GM15510 (cell line): ENCODE data around the gene VEZT.

Source experiments
- POLR2A ChIP-seq: IDR thresholded peaks from 3 replicates; pipeline ENCODE4 v1.6.1; 2011; ENCODE audit warnings: borderline replicate concordance; ENCODE audit not compliant: insufficient read length; ENCODE audit errors: extremely low read depth

VEZT gene

DNA sequence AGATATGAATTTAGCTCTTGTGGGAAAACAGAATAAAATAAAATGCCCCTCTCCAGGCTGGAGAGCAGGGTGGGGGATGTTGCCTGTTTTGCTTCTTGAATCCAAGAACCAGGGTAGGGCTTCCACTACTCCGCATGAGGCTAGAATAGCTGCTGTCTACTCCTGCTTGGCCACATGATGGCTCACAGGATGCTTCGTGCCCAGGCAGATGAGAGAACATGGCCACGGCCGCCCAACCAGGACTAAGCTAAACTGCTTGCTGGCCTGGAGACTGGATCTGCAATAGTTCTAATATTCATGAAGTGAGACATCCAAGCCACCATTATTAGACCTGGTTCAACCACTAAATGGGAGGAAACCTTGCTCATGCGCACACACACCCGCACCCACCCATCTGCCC, 134.1 kb downstream of the VEZT start:
- TF ChIP-seq POLR2A = no peak
